ENCODE measurements around the gene F8A1. TPM values are rescaled to one million over a fixed set of nuclear protein-coding genes. Genes with fewer than 3 reads are reported as not detected.
"Not testable (repeated sequence)": the region's sequence is repeated elsewhere in the genome, so short reads cannot be mapped to it uniquely, and the experiment has no call there.

The F8A1 gene
- total RNA-seq, 1 donor from 2014 or later: 77.0 TPM

GRCh38 chrX:154914052-154914451, 27.9 kb downstream of the F8A1 start:
- DNase-seq (ENCODE audit: low spot score in 2 of 2): no peak
- no peak for TF ChIP-seq CTCF (IDR thresholded peaks at IDR 0.05)
- intact Hi-C loops (cut with DNase I): no loop called here
- H3K9me3 ChIP-seq: no peaks in the 10 kb centered on the region
- H3K27ac ChIP-seq: no peak overlapping the region
- H3K36me3 ChIP-seq: no peaks in the 10 kb centered on the region
- H3K4me1 ChIP-seq: no peaks in the 10 kb centered on the region
- no peaks in the 10 kb centered on the region for H3K27me3 ChIP-seq
- H3K4me3 ChIP-seq: no peak overlapping the region

GRCh38 chrX:154918060-154918483, 31.9 kb downstream of the F8A1 start:
- Histone ChIP-seq H3K27ac (no peak overlapping the region), H3K9me3 (no peaks in the 10 kb centered on the region), H3K4me1 (no peaks in the 10 kb centered on the region), H3K27me3 (no peaks in the 10 kb centered on the region), H3K36me3 (no peaks in the 10 kb centered on the region), H3K4me3 (peak overlapping the region; percentile 37 to 44)
- peak in 1 of 2 donors; percentile 67 for DNase-seq (ENCODE audit: low spot score in 2 of 2)
- peak; percentile 21 to 58 (median 36) for TF ChIP-seq CTCF (IDR thresholded peaks at IDR 0.05)
- intact Hi-C loops (cut with DNase I): loop anchor here (5.0 kb wide), 1 partner anchor 229 kb away; no protein-coding TSS in a partner anchor

- H3K27me3 ChIP-seq; H3K9me3 ChIP-seq; H3K4me3 ChIP-seq; DNase-seq (ENCODE audit: low spot score in 2 of 2); H3K4me1 ChIP-seq; intact Hi-C loops (cut with DNase I); H3K27ac ChIP-seq; H3K36me3 ChIP-seq: not testable (repeated sequence)
Observed at GRCh38 chrX:154924771-154925170, 38.6 kb downstream of the F8A1 start.

Other genes with a start within 250 kb of the F8A1 start
- not detected for gene CTAG2, start 232.8 kb upstream of the F8A1 start, total RNA-seq
- 2.9 TPM for gene GAB3, start 135.3 kb upstream of the F8A1 start, total RNA-seq
- 3.4 TPM for gene DKC1, start 123.5 kb upstream of the F8A1 start, total RNA-seq
- gene MPP1, start 80.9 kb upstream of the F8A1 start, total RNA-seq: 65.3 TPM
- gene SMIM9, start 51.7 kb upstream of the F8A1 start, total RNA-seq: not detected
- gene F8, start 136.4 kb downstream of the F8A1 start, total RNA-seq: 17.2 TPM
- gene FUNDC2, start 140.5 kb downstream of the F8A1 start, total RNA-seq: 54.0 TPM
- 11.9 TPM for gene CMC4, start 184.8 kb downstream of the F8A1 start, total RNA-seq
- 6.1 TPM for gene MTCP1, start 184.8 kb downstream of the F8A1 start, total RNA-seq
- gene BRCC3, start 185.2 kb downstream of the F8A1 start, total RNA-seq: 9.4 TPM